Neural progenitor cell (in vitro differentiated cells): ENCODE data around the gene ATOH8. TPM values are rescaled to one million over a fixed set of nuclear protein-coding genes. Genes with fewer than 3 reads are reported as not detected.

Experiments
- DNase-seq: peaks from one replicate; pipeline ENCODE4 v3.0.0-alpha.2; 2016; ENCODE audit warnings: low spot score
- H2AFZ ChIP-seq: fragments of 200-600 bp; sonication (generic); replicated peaks from 2 replicates; pipeline ENCODE4 v1.6.1; 2016; ENCODE audit warnings: antibody characterized with exemption
- H3F3A ChIP-seq: fragments of 200-600 bp; sonication (generic); 2 replicates; pipeline ENCODE4 v1.6.1; 2016; ENCODE audit warnings: antibody characterized with exemption, low read depth
- H3K27ac ChIP-seq: fragments of 200-600 bp; sonication (generic); 2 replicates; pipeline ENCODE4 v1.5.1; 2016; ENCODE audit warnings: mild to moderate bottlenecking
- H3K27me3 ChIP-seq: fragments of 200-600 bp; sonication (generic); 2 replicates; pipeline ENCODE4 v1.6.1; 2016; ENCODE audit warnings: mild to moderate bottlenecking, moderate library complexity
- H3K36me3 ChIP-seq: fragments of 200-600 bp; sonication (generic); 2 replicates; pipeline ENCODE4 v1.5.1; 2016
- H3K4me1 ChIP-seq: fragments of 200-600 bp; sonication (generic); 2 replicates; pipeline ENCODE4 v1.6.1; 2016; ENCODE audit warnings: mixed run types
- H3K4me2 ChIP-seq: fragments of 200-600 bp; sonication (generic); 2 replicates; pipeline ENCODE4 v1.6.1; 2016
- H3K4me3 ChIP-seq: fragments of 200-600 bp; sonication (generic); 2 replicates; pipeline ENCODE4 v1.5.1; 2016
- H3K79me2 ChIP-seq: fragments of 200-600 bp; sonication (generic); 2 replicates; pipeline ENCODE4 v1.6.1; 2016; ENCODE audit warnings: low read depth
- H3K9ac ChIP-seq: fragments of 200-600 bp; sonication (generic); 2 replicates; pipeline ENCODE4 v1.6.1; 2016
- H3K9me3 ChIP-seq: fragments of 200-600 bp; sonication (generic); 2 replicates; pipeline ENCODE4 v1.5.1; 2016; ENCODE audit warnings: low read depth
- H4K20me1 ChIP-seq: fragments of 200-600 bp; sonication (generic); 2 replicates; pipeline ENCODE4 v1.6.1; 2016; ENCODE audit warnings: low read depth
- H3K27ac Mint-ChIP-seq: 3 replicates; pipeline ENCODE4 v1.8.0; 2021; ENCODE audit warnings: mixed read lengths
- H3K27me3 Mint-ChIP-seq: 2 replicates; pipeline ENCODE4 v1.8.0; 2022; ENCODE audit warnings: low read depth, mild to moderate bottlenecking, inconsistent platforms, moderate library complexity, mixed read lengths; ENCODE audit not compliant: insufficient read depth
- H3K36me3 Mint-ChIP-seq: 3 replicates; pipeline ENCODE4 v1.8.0; 2021; ENCODE audit warnings: mixed read lengths
- H3K4me1 Mint-ChIP-seq: 3 replicates; pipeline ENCODE4 v1.8.0; 2021; ENCODE audit warnings: mixed read lengths
- H3K4me3 Mint-ChIP-seq: 3 replicates; pipeline ENCODE4 v1.8.0; 2021; ENCODE audit warnings: mild to moderate bottlenecking, moderate library complexity, mixed read lengths
- H3K9me3 Mint-ChIP-seq: 3 replicates; pipeline ENCODE4 v1.8.0; 2020; ENCODE audit warnings: mixed read lengths
- CTCF ChIP-seq: fragments of 200-600 bp; sonication (generic); IDR thresholded peaks from 2 replicates; pipeline ENCODE4 v1.5.1; 2017; ENCODE audit warnings: antibody characterized with exemption, mild to moderate bottlenecking
- EZH2 ChIP-seq: fragments of 200-600 bp; sonication (generic); IDR thresholded peaks from 2 replicates; pipeline ENCODE4 v1.6.1; 2017; ENCODE audit warnings: antibody characterized with exemption, mild to moderate bottlenecking, moderate library complexity
- EZH2phosphoT487 ChIP-seq: fragments of 200-600 bp; sonication (generic); IDR thresholded peaks from 2 replicates; pipeline ENCODE4 v1.6.1; 2017; ENCODE audit warnings: antibody characterized with exemption
- total RNA-seq: library from RNA; depleted of rRNA; stranded (reverse); fragments of >200 nt; gene quantifications from 2 replicates; pipeline ENCODE4 v1.2.3, GENCODE V29; 2015; ENCODE audit warnings: low replicate concordance

ATOH8 gene
- total RNA-seq, 1 donor from 2014 or later, result not detected

GRCh38 chr2:85777441-85777861, 23.7 kb downstream of the ATOH8 start:
- Histone ChIP-seq H3K9ac (no peak overlapping the region), H3F3A (no peaks in the 10 kb centered on the region), H2AFZ (no peak overlapping the region), H3K4me3 (no peak overlapping the region), H3K27ac (no peak overlapping the region), H3K4me1 (peaks cover 9% of the 10 kb centered on the region), H3K27me3 (no peaks in the 10 kb centered on the region), H3K4me2 (no peak overlapping the region), H4K20me1 (no peaks in the 10 kb centered on the region), H3K9me3 (no peaks in the 10 kb centered on the region), H3K79me2 (no peaks in the 10 kb centered on the region), H3K36me3 (no peaks in the 10 kb centered on the region)
- TF ChIP-seq EZH2phosphoT487 (no peak), CTCF (no peak), EZH2 (no peak)
- Mint-ChIP-seq H3K4me3 (no peak overlapping the region), H3K36me3 (peaks cover 6% of the 10 kb centered on the region), H3K27me3 (no peaks in the 10 kb centered on the region), H3K27ac (peak overlapping the region; percentile 57), H3K4me1 (peaks cover 26% of the 10 kb centered on the region), H3K9me3 (no peaks in the 10 kb centered on the region)
- no peak for DNase-seq

- H3K36me3 Mint-ChIP-seq, result peaks cover 8% of the 10 kb centered on the region
- no peak overlapping the region for H3K4me3 Mint-ChIP-seq
- Histone ChIP-seq H2AFZ (no peak overlapping the region), H3K4me1 (no peaks in the 10 kb centered on the region), H3K79me2 (no peaks in the 10 kb centered on the region), H3K27ac (no peak overlapping the region), H3K4me3 (no peak overlapping the region), H3K9ac (no peak overlapping the region), H4K20me1 (no peaks in the 10 kb centered on the region), H3K27me3 (no peaks in the 10 kb centered on the region), H3K4me2 (no peak overlapping the region), H3K9me3 (no peaks in the 10 kb centered on the region), H3F3A (no peaks in the 10 kb centered on the region), H3K36me3 (no peaks in the 10 kb centered on the region)
- H3K9me3 Mint-ChIP-seq, result no peaks in the 10 kb centered on the region
- H3K27ac Mint-ChIP-seq, result no peak overlapping the region
- DNase-seq, result no peak
- peaks cover 14% of the 10 kb centered on the region for H3K4me1 Mint-ChIP-seq
- no peaks in the 10 kb centered on the region for H3K27me3 Mint-ChIP-seq
- no peak for TF ChIP-seq EZH2
- no peak for TF ChIP-seq EZH2phosphoT487
- TF ChIP-seq CTCF, result no peak
These were observed 25.0 kb downstream of the ATOH8 start for GRCh38 chr2:85778646-85779379.

- Histone ChIP-seq H3K9me3 (no peaks in the 10 kb centered on the region), H3K4me3 (no peak overlapping the region), H2AFZ (no peak overlapping the region), H3K79me2 (no peaks in the 10 kb centered on the region), H4K20me1 (no peaks in the 10 kb centered on the region), H3K36me3 (no peaks in the 10 kb centered on the region), H3K4me2 (no peak overlapping the region), H3K4me1 (no peaks in the 10 kb centered on the region), H3K27ac (no peak overlapping the region), H3K9ac (no peak overlapping the region), H3K27me3 (no peaks in the 10 kb centered on the region), H3F3A (peaks cover 2% of the 10 kb centered on the region)
- no peak overlapping the region for H3K4me3 Mint-ChIP-seq
- TF ChIP-seq EZH2, result no peak
- no peak for TF ChIP-seq EZH2phosphoT487
- no peak for TF ChIP-seq CTCF
- H3K27me3 Mint-ChIP-seq, result no peaks in the 10 kb centered on the region
- peak overlapping the region; percentile 57 for H3K27ac Mint-ChIP-seq
- no peak for DNase-seq
- H3K9me3 Mint-ChIP-seq, result no peaks in the 10 kb centered on the region
- H3K36me3 Mint-ChIP-seq, result peaks cover 10% of the 10 kb centered on the region
- H3K4me1 Mint-ChIP-seq, result peaks cover 15% of the 10 kb centered on the region
These were observed 26.0 kb downstream of the ATOH8 start for GRCh38 chr2:85779641-85780315.
